ENCODE measurements around the gene CDHR3.
"Not testable (repeated sequence)": the region's sequence is repeated elsewhere in the genome, so short reads cannot be mapped to it uniquely, and the experiment has no call there.

CDHR3 gene

DNA sequence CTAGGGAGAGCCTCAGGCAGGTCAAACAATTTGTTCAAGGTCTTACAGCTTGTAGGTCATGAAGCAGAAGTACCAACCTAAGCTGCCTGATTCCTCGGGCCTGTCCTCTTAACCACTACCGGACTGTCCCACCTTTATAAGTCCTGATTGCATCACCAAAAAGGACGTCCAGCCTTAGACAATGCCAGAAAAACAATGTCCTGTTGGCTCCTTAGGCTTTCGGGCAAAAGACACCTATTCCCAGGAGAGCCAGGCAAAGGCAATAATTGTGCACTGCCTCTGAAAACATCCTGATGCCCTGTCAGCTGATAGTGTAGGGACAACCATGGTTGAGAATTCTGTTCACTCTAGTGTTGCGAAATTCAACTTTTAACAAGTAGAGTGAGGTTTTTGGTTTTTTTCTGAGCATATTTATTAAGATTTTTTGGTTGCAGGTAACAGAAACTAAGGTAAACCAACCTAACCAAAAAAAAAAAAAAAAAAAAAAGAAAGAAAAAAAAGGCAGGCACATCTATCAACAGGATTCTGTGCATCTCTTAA lies 40.5 kb downstream of the CDHR3 start:
- no peak for DNase-seq

DNA sequence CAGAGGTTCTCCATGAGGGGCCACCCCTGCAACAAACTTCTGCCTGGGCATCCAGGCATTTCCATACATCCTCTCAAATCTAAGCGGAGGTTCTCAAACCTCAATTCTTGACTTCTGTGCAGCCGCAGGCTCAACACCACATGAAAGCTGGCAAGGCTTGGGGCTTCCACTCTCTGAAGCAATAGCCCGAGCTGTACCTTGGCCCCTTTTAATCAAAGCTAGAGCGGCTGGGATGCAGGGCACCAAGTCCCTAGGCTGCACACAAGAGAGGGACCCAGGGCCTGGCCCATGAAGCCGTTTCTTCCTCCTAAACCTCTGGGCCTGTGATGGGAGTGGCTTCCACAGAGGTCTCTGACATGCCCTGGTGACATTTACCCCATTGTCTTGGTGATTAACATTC lies 43.8 kb downstream of the CDHR3 start:
- no peak for DNase-seq

DNA sequence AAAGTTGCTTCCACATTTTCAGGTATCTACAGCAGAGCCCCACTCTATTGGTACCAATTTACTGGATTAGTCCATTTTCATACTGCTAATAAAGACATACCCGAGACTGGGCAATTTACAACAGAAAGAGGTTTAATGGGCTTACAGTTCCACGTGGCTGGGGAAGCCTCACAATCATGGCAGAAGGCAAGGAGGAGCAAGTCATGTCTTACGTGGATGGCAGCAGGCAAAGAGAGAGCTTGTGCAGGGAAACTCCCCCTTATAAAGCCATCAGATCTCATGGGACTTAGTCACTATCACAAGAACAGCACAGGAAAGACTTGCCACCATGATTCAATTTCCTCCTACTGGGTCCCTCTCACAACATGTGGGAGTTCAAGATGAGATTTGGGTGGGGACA lies 44.7 kb downstream of the CDHR3 start:
- DNase-seq = not testable (repeated sequence)

DNA sequence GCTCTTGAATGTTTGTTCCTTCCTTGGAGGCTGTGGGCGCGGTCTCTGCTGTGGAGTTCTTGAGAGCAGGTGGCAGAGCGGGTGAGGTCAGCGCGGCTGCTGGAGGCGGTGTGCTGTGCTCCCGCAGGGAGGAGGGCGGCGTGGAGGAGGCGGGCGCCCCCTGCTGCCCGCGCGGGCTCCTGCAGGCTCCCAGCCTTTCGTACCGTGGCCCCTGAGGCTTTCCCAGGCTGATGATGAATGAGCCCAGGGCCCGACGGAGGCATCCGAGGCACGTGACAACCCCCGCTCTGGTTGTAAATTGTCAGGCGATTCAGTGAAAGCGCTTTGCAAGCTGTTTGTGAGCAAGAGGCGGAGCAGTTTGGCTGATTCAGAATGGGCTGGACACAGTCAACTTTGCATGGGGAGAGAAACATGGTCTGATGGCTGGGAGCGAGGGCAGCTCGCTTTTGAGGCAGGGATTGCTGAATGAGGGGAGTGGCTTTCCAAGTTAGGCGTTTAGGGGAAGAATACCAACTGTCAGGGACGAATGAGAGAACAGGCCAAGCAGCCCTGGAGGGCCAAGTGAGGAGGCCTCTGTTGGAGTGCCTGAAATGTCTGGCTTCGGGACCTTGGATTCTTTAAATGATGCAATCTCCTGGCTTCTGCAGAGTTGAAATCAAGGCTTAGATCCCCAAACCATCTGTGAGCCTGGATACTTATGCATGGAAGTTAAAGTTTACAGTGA lies 46.6 kb downstream of the CDHR3 start:
- DNase-seq = peak; percentile 81

- DNase-seq = no peak
Observed at GRCh38 chr7:106010331-106010730, 47.3 kb downstream of the CDHR3 start.

- no peak for DNase-seq
Observed at GRCh38 chr7:106010866-106011265, 47.8 kb downstream of the CDHR3 start.

DNA sequence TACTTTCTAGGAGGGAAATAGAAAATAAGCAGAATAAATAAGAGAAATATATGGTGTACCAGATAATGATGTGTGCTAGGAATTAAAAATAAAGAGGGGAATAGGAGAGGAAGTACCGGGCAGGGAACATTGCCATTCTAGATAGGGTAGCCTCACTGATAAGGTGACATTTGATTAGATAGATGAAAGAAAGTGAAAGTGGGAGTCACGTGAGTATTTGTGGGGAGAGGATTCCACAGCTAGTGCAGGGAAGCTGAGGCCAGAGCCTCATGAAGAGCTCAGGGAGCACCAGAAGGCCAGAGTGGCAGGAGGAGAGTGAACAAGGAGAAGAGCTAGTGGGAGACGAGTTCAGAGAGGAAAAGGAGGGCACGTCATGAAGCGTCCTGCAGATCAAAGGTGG lies 49.1 kb downstream of the CDHR3 start:
- DNase-seq = no peak

- DNase-seq = no peak
Observed at GRCh38 chr7:106012935-106013439, 49.9 kb downstream of the CDHR3 start.

GRCh38 chr7:106015381-106016218 lies 52.5 kb downstream of the CDHR3 start:
- no peak for DNase-seq

DNA sequence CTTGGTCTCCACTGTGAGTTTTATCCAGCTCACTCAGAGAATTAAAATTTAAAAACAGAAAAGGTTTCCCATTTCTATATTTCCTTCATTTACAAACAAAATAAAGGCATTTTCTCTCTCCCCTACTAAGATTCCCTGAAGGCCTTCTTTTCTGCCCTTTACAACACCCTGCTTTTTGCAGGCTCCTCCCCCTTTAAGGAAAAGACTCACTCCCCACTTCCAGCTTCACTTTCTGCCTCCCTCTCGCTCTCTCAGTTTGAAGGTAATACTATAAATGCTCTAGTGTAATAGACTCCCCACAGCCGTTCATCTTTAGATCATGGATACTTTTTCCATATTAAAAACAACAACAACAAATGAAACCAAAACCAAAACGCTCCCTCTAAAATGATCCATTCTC lies 53.3 kb downstream of the CDHR3 start:
- no peak for DNase-seq

DNA sequence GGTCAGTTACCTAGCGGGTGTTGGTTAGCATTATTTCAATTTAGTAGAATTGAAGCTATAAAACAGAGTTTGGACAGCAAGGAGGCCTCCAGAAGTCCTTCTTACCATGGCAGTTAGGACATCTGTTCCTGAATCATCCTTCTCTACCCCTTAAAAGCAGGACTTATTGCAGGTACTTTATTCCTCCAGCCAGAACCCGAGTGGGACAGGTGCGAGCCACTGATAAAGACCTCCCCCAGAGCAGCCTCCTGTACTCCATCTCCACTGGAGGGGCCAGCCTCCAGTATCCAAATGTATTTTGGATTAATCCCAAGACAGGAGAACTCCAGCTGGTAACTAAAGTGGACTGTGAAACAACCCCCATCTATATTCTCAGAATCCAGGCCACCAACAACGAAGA lies 54.6 kb downstream of the CDHR3 start:
- no peak for DNase-seq

GRCh38 chr7:106018566-106019469 lies 55.8 kb downstream of the CDHR3 start:
- DNase-seq = no peak

GRCh38 chr7:106019470-106019820 lies 56.4 kb downstream of the CDHR3 start:
- peak; percentile 45 for DNase-seq

- DNase-seq = peak; percentile 44
Observed at GRCh38 chr7:106021151-106022067, 58.3 kb downstream of the CDHR3 start.

GRCh38 chr7:106022193-106022821 lies 59.2 kb downstream of the CDHR3 start:
- no peak for DNase-seq

GRCh38 chr7:106023369-106024322 lies 60.6 kb downstream of the CDHR3 start:
- DNase-seq = no peak

DNA sequence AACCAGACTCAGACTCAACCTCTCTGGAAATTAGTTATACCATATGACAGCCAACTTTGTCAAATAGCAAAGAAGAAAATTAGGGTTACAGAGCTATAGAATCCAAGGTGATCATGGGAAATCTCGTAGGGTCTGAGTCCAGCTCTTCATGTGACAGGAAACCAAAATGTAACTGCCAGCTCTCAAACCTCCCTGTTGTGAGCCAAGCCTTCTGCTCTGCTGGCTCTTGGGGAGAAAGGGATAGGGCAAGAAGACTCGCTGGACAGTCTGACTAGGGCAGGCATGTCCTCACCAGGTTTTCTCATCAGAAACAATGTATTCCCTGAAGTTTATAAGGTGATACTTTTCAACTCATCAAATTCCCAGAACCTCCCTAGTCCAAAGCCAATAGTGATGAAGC lies 63.0 kb downstream of the CDHR3 start:
- DNase-seq = no peak

- no peak for DNase-seq
Observed at GRCh38 chr7:106029451-106029850, 66.4 kb downstream of the CDHR3 start.

DNA sequence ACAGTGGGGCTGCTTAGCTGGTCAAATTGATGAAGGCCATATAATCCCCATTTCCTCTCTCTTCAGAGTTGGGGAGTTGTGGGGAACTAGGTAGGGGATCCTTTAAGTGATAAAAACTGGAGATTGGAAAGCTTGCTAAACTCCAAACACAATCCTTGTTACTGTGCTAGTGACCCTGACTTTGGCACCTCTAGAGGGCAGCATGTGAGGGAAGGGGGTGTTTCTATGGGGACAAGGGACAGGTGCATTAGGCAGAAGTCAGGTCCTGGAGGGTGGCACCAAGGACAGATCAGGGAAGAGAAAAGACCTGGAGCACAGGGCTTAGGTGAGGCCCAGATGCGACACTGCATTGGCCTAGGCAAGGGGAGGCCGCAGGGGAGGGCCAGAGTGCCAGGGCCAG lies 66.9 kb downstream of the CDHR3 start:
- peak; percentile 34 for DNase-seq

All from NCI-H82 (cell line).